Panc1 (cell line): Measurements from ENCODE around the gene RAB10. TPM values are rescaled to one million over a fixed set of nuclear protein-coding genes. Genes with fewer than 3 reads are reported as not detected.

ENCODE experiments used
- ATAC-seq: fragments of 200-7000 bp; cut with Tn5 transposase; 2 replicates; pipeline ENCODE4 v1.9.1; 2020; ENCODE audit warnings: mild to moderate bottlenecking, moderate library complexity
- BruUV-seq: library from RNA; stranded (reverse); fragments of 400-500 nt; replicated peaks from 2 replicates; lab custom pipeline; 2021; lab: Mats Ljungman, UMichigan
- CTCF ChIA-PET: fragments of 300-600 bp; sonication (Branson Sonifier 250); formaldehyde crosslinking; loops from one replicate; lab custom pipeline; 2022; ENCODE audit warnings: antibody characterized with exemption; lab: Charles Lee
- POLR2A ChIA-PET: fragments of 300-600 bp; sonication (Branson Sonifier 250); formaldehyde crosslinking; loops from one replicate; lab custom pipeline; 2022; ENCODE audit warnings: antibody characterized with exemption; lab: Charles Lee
- DNase-seq: peaks from one replicate; pipeline ENCODE4 v3.0.0-alpha.2; 2010; ENCODE audit warnings: low read depth, low spot score
- H3K27ac ChIP-seq: 2 replicates; pipeline ENCODE4 v1.5.1; 2011; ENCODE audit warnings: mild to moderate bottlenecking, low read length, inconsistent platforms
- H3K27me3 ChIP-seq: fragments of 200-500 bp; sonication (Bioruptor generic); 2 replicates; pipeline ENCODE4 v1.6.0; 2014; ENCODE audit warnings: low read length, inconsistent platforms; ENCODE audit not compliant: control insufficient read depth, insufficient read depth
- H3K36me3 ChIP-seq: fragments of 200-500 bp; sonication (Bioruptor generic); 2 replicates; pipeline ENCODE4 v1.5.1; 2014; ENCODE audit warnings: inconsistent platforms, mild to moderate bottlenecking, low read length, moderate library complexity; ENCODE audit not compliant: control insufficient read depth, insufficient read depth
- H3K4me1 ChIP-seq: 2 replicates; pipeline ENCODE4 v1.5.1; 2011; ENCODE audit warnings: inconsistent platforms, mild to moderate bottlenecking, low read length, moderate library complexity; ENCODE audit not compliant: control insufficient read depth, insufficient read depth
- H3K4me3 ChIP-seq, 2 experiments: 2 replicates each; pipeline ENCODE4 v1.5.1; 2011 to 2012; ENCODE audit warnings: low read depth in 2 of 2, low read length in 2 of 2, mild to moderate bottlenecking in 2 of 2, inconsistent platforms in 1 of 2, moderate library complexity in 1 of 2
- H3K9me3 ChIP-seq: fragments of 200-500 bp; sonication (Bioruptor generic); 2 replicates; pipeline ENCODE4 v1.5.1; 2014; ENCODE audit warnings: low read depth, mild to moderate bottlenecking, inconsistent platforms, low read length, moderate library complexity; ENCODE audit not compliant: control insufficient read depth, insufficient read depth
- CTCF ChIP-seq: fragments of 450-650 bp; IDR thresholded peaks from 2 replicates; pipeline ENCODE4 v1.5.1; 2017; ENCODE audit warnings: mild to moderate bottlenecking
- POLR2AphosphoS5 ChIP-seq: IDR thresholded peaks from 2 replicates; pipeline ENCODE4 v1.6.1; 2012; ENCODE audit warnings: mild to moderate bottlenecking, low read depth, low read length, moderate library complexity
- REST ChIP-seq, 2 experiments: IDR thresholded peaks; 2 replicates each; pipeline ENCODE4 v1.6.1; 2011 to 2012; ENCODE audit warnings: low read depth in 2 of 2, control low read depth in 1 of 2, low read length in 1 of 2, mild to moderate bottlenecking in 1 of 2, moderate library complexity in 1 of 2; ENCODE audit not compliant: insufficient read depth in 1 of 2
- SIN3A ChIP-seq: IDR thresholded peaks from 2 replicates; pipeline ENCODE4 v1.6.1; 2012; ENCODE audit warnings: low read depth, mild to moderate bottlenecking, low read length, moderate library complexity, borderline replicate concordance; ENCODE audit not compliant: insufficient read depth
- TCF7L2 ChIP-seq: IDR thresholded peaks from 2 replicates; pipeline ENCODE4 v1.6.1; 2011; ENCODE audit warnings: mild to moderate bottlenecking, low read depth, low read length, inconsistent platforms
- in situ Hi-C: cut with HindIII; loops from 2 replicates; pipeline ENCODE4 v1.10.0; 2016; ENCODE audit warnings: low sequenced_read_pairs, low pct_unique_long_range_greater_than_20kb
- intact Hi-C: fragments of 100-400 bp; cut with micrococcal nuclease; formaldehyde crosslinking; loops from one replicate; pipeline ENCODE4 v1.10.0; 2022; ENCODE audit not compliant: unreplicated experiment
- total RNA-seq: library from RNA; stranded (reverse); gene quantifications from one replicate; pipeline ENCODE4 v1.2.1, GENCODE V29; 2021; ENCODE audit not compliant: unreplicated experiment

The RAB10 gene
- total RNA-seq, 1 experiment from 2014 or later = 208 TPM

DNA sequence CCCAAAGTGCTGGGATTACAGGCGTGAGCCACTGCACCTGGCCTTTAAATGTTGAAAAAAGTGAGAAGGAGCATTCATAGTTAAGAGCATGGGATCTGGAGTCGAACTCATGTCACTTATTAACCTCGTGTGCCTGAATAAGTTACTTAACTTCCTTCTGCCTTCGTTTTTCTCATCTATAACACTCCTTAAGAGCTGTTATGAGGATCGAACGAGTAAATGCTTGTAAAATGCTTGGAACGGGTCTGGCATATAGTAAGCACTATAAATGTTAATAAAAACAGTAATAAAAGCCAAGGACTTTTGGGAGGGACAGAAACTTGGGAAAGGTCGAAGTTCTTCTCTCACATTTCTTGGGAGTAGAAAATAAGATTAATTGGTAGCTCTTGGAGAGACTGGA is 40.8 kb downstream of the RAB10 start:
- no peak overlapping the region for H3K4me3 ChIP-seq
- H3K36me3 ChIP-seq = no peaks in the 10 kb centered on the region
- H3K27ac ChIP-seq = no peak overlapping the region
- no peaks in the 10 kb centered on the region for H3K27me3 ChIP-seq
- ChIA-PET POLR2A (no interaction called here), CTCF (no interaction called here)
- in situ Hi-C loops = no loop called here
- TF ChIP-seq CTCF (no peak), SIN3A (no peak), REST (IDR thresholded peaks at IDR 0.05; ENCODE audit: insufficient read depth in 1 of 2, low read depth in 2 of 2, low read length in 1 of 2) (no peak), POLR2AphosphoS5 (no peak), TCF7L2 (no peak)
- H3K4me1 ChIP-seq = peaks cover 16% of the 10 kb centered on the region
- no peak for DNase-seq
- no peaks in the 10 kb centered on the region for H3K9me3 ChIP-seq
- no peak for ATAC-seq
- BruUV-seq = no TSS peak
- intact Hi-C loops = no loop called here

- no TSS peak for BruUV-seq
- ATAC-seq (no peak), DNase-seq (no peak)
- Histone ChIP-seq H3K4me3 (no peak overlapping the region), H3K27me3 (no peaks in the 10 kb centered on the region), H3K36me3 (no peaks in the 10 kb centered on the region), H3K4me1 (peaks cover 16% of the 10 kb centered on the region), H3K9me3 (no peaks in the 10 kb centered on the region), H3K27ac (no peak overlapping the region)
- in situ Hi-C loops = no loop called here
- TF ChIP-seq TCF7L2 (no peak), SIN3A (no peak), REST (IDR thresholded peaks at IDR 0.05; ENCODE audit: insufficient read depth in 1 of 2, low read depth in 2 of 2, low read length in 1 of 2) (no peak)
- intact Hi-C loops = no loop called here
- CTCF ChIA-PET = no interaction called here
- POLR2A ChIA-PET = interaction anchor here (0.6 kb wide), 1 partner anchor 104 kb away, joined by 3 read pairs; no protein-coding TSS in a partner anchor
Measured at GRCh38 chr2:26075173-26075572, 41.3 kb downstream of the RAB10 start.
